HUES48 (cell line): Measurements from ENCODE around the gene SLC6A20.

ENCODE experiments used
- H3K27ac ChIP-seq: one replicate; pipeline ENCODE4 v1.7.0; 2013; ENCODE audit warnings: low read depth, low read length, inconsistent platforms
- H3K27me3 ChIP-seq: 2 replicates; pipeline ENCODE4 v1.6.1; 2013; ENCODE audit warnings: mild to moderate bottlenecking, low read length; ENCODE audit not compliant: control insufficient read depth, insufficient read depth
- H3K36me3 ChIP-seq: 2 replicates; pipeline ENCODE4 v1.6.1; 2013; ENCODE audit warnings: low read length; ENCODE audit not compliant: control insufficient read depth, insufficient read depth
- H3K4me1 ChIP-seq: 2 replicates; pipeline ENCODE4 v1.6.1; 2013; ENCODE audit warnings: mild to moderate bottlenecking, low read length; ENCODE audit not compliant: control insufficient read depth, insufficient read depth
- H3K4me3 ChIP-seq: 2 replicates; pipeline ENCODE4 v1.5.1; 2013; ENCODE audit warnings: mild to moderate bottlenecking, low read depth, low read length
- H3K9ac ChIP-seq: 2 replicates; pipeline ENCODE4 v1.6.1; 2013; ENCODE audit warnings: mild to moderate bottlenecking, low read depth, low read length, moderate library complexity
- H3K9me3 ChIP-seq: 2 replicates; pipeline ENCODE4 v1.6.1; 2013; ENCODE audit warnings: low read length; ENCODE audit not compliant: control insufficient read depth, insufficient read depth

Gene SLC6A20

GRCh38 chr3:45715945-45716344 is 80.4 kb downstream of the SLC6A20 start:
- Histone ChIP-seq H3K27me3 (no peaks in the 10 kb centered on the region), H3K9me3 (no peaks in the 10 kb centered on the region), H3K36me3 (peaks cover 96% of the 10 kb centered on the region), H3K4me3 (no peak overlapping the region), H3K9ac (no peak overlapping the region), H3K4me1 (no peaks in the 10 kb centered on the region), H3K27ac (no peak overlapping the region)

- Histone ChIP-seq H3K4me3 (no peak overlapping the region), H3K36me3 (peaks cover 96% of the 10 kb centered on the region), H3K27me3 (no peaks in the 10 kb centered on the region), H3K27ac (no peak overlapping the region), H3K9me3 (no peaks in the 10 kb centered on the region), H3K4me1 (no peaks in the 10 kb centered on the region), H3K9ac (no peak overlapping the region)
These were observed 83.8 kb downstream of the SLC6A20 start for GRCh38 chr3:45712434-45713110.

- Histone ChIP-seq H3K9ac (no peak overlapping the region), H3K4me3 (no peak overlapping the region), H3K27ac (no peak overlapping the region), H3K9me3 (no peaks in the 10 kb centered on the region), H3K4me1 (no peaks in the 10 kb centered on the region), H3K36me3 (peaks cover 96% of the 10 kb centered on the region), H3K27me3 (no peaks in the 10 kb centered on the region)
These were observed 84.4 kb downstream of the SLC6A20 start for GRCh38 chr3:45711931-45712330.

GRCh38 chr3:45705839-45706808 is 90.2 kb downstream of the SLC6A20 start:
- Histone ChIP-seq H3K36me3 (peaks cover 77% of the 10 kb centered on the region), H3K27ac (no peak overlapping the region), H3K27me3 (no peaks in the 10 kb centered on the region), H3K4me3 (no peak overlapping the region), H3K4me1 (peaks cover 30% of the 10 kb centered on the region), H3K9me3 (no peaks in the 10 kb centered on the region), H3K9ac (no peak overlapping the region)
